PFSK-1 (cell line): ENCODE results near the gene PROX2.

ENCODE experiments used
- FOXP2 ChIP-seq: optimal IDR thresholded peaks from 2 replicates; pipeline ENCODE3; 2011; ENCODE audit warnings: borderline replicate concordance, control low read depth, inconsistent platforms; ENCODE audit not compliant: insufficient read depth; ENCODE audit errors: extremely low read length, extremely low read depth
- POLR2AphosphoS5 ChIP-seq: IDR thresholded peaks from 2 replicates; pipeline ENCODE4 v1.6.1; 2012; ENCODE audit warnings: low read depth, mild to moderate bottlenecking, control low read depth, low read length, moderate library complexity
- SIN3A ChIP-seq: IDR thresholded peaks from 2 replicates; pipeline ENCODE4 v1.6.1; 2012; ENCODE audit warnings: mild to moderate bottlenecking, low read length, moderate library complexity, borderline replicate concordance; ENCODE audit not compliant: insufficient read depth
- TAF1 ChIP-seq: IDR thresholded peaks from 2 replicates; pipeline ENCODE4 v1.6.1; 2012; ENCODE audit warnings: low read length, control low read depth, borderline replicate concordance; ENCODE audit not compliant: insufficient read depth
- TF ChIP-seq, protein P1 (sequence below), 2 experiments: IDR thresholded peaks; 2 replicates each; pipeline versions ENCODE4 v1.6.1 to v1.8.0; 2011 to 2012; ENCODE audit warnings: low read depth in 2 of 2, low read length in 2 of 2, control low read depth in 1 of 2, inconsistent platforms in 1 of 2, mild to moderate bottlenecking in 1 of 2, moderate library complexity in 1 of 2; ENCODE audit not compliant: insufficient read depth in 1 of 2

The PROX2 gene

DNA sequence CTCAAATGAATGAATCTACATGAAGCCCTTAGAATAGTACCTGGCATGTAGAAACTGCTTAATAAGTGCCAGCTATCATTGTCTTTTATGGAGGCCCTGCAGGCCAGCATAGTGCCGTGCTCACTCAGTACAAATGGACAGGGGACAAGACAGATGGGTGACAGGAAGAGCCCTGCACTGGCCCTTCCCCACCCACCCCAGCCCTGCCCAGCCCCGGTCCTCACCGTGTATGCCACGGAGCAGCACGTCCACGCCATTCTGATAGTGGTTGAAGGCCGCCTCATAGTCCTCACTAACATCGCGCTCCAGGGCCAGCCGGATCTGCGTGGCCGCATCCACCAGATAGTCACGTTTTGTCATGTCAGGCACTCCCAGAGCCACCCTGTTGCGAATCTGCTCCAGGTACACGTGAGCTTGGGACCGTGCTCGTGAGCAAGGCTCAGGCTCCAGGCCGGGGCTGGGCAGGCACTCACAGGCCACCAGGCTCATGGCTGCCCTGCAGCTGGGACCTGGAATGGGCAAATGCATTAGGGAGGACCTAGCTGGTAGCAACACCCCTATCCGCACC lies 45.2 kb upstream of the PROX2 start:
- TF ChIP-seq, protein P1, sequence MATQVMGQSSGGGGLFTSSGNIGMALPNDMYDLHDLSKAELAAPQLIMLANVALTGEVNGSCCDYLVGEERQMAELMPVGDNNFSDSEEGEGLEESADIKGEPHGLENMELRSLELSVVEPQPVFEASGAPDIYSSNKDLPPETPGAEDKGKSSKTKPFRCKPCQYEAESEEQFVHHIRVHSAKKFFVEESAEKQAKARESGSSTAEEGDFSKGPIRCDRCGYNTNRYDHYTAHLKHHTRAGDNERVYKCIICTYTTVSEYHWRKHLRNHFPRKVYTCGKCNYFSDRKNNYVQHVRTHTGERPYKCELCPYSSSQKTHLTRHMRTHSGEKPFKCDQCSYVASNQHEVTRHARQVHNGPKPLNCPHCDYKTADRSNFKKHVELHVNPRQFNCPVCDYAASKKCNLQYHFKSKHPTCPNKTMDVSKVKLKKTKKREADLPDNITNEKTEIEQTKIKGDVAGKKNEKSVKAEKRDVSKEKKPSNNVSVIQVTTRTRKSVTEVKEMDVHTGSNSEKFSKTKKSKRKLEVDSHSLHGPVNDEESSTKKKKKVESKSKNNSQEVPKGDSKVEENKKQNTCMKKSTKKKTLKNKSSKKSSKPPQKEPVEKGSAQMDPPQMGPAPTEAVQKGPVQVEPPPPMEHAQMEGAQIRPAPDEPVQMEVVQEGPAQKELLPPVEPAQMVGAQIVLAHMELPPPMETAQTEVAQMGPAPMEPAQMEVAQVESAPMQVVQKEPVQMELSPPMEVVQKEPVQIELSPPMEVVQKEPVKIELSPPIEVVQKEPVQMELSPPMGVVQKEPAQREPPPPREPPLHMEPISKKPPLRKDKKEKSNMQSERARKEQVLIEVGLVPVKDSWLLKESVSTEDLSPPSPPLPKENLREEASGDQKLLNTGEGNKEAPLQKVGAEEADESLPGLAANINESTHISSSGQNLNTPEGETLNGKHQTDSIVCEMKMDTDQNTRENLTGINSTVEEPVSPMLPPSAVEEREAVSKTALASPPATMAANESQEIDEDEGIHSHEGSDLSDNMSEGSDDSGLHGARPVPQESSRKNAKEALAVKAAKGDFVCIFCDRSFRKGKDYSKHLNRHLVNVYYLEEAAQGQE (IDR thresholded peaks at IDR 0.05; ENCODE audit: insufficient read depth in 1 of 2, low read depth in 2 of 2, low read length in 2 of 2): no peak
- TF ChIP-seq FOXP2: no peak
- no peak for TF ChIP-seq SIN3A
- TF ChIP-seq TAF1: no peak
- no peak for TF ChIP-seq POLR2AphosphoS5

DNA sequence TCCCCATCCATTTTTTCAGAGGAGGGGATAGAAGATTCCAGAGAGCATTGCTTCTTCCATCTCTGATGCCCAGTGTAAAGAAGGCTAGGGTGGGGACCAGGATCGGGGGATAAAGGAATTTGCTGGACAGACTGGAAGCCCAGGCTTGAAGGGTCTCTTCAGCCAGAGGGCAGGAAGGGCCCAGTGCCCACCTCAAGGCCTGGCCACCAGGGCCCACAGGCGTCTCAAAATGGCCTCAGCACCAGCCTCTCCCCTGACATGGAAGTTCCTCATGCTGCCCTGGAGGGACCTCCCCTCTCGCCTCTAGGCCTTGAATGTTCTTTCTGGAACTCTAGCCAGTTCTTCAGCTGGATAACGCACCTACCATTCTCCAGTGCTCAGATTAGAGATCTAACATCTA lies 44.3 kb upstream of the PROX2 start:
- no peak for TF ChIP-seq SIN3A
- no peak for TF ChIP-seq FOXP2
- TF ChIP-seq TAF1: no peak
- no peak for TF ChIP-seq POLR2AphosphoS5
- TF ChIP-seq, protein P1 (IDR thresholded peaks at IDR 0.05; ENCODE audit: insufficient read depth in 1 of 2, low read depth in 2 of 2, low read length in 2 of 2): no peak

GRCh38 chr14:74919421-74920165 lies 43.6 kb upstream of the PROX2 start:
- TF ChIP-seq SIN3A: no peak
- TF ChIP-seq POLR2AphosphoS5: no peak
- no peak for TF ChIP-seq TAF1
- TF ChIP-seq, protein P1 (IDR thresholded peaks at IDR 0.05; ENCODE audit: insufficient read depth in 1 of 2, low read depth in 2 of 2, low read length in 2 of 2): no peak
- TF ChIP-seq FOXP2: no peak

DNA sequence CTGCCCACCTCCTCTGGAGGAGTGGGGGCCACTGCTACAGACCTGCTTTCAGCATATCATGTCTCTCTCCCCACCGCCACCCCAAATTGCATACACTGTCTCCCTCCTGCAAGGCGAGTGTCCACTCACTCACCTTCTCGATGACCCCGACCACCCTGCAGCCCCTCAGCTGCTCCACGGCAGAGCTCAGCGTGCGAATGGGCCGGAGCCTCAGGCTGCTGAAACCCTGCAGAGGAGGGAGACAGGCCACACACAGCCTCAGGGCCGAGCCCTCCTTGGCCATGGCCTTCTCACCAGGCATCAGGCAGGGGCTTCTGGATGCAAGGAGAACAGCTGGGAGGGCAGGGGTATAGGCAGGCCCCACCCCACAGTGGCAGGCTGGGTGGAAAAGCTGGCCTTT lies 42.4 kb upstream of the PROX2 start:
- no peak for TF ChIP-seq POLR2AphosphoS5
- TF ChIP-seq TAF1: no peak
- TF ChIP-seq, protein P1 (IDR thresholded peaks at IDR 0.05; ENCODE audit: insufficient read depth in 1 of 2, low read depth in 2 of 2, low read length in 2 of 2): no peak
- no peak for TF ChIP-seq FOXP2
- no peak for TF ChIP-seq SIN3A
